KG1 (cell line): ENCODE measurements around the gene THNSL1.
"Not testable (repeated sequence)": the region's sequence is repeated elsewhere in the genome, so short reads cannot be mapped to it uniquely, and the experiment has no call there.

Experiments used
- DNase-seq: peaks from one replicate; lab custom pipeline; 2025; lab: John Stamatoyannopoulos, UW

The THNSL1 gene

GRCh38 chr10:25016376-25017153 lies at the start of gene THNSL1:
Gene THNSL1, plus strand, starts transcription at chr10:25016612. Its CDS starts 6,612 bp downstream, at chr10:25023224.
- peak; percentile 97 for DNase-seq

GRCh38 chr10:24966962-24967481 lies 49.4 kb upstream of the THNSL1 start:
- DNase-seq, result no peak

- DNase-seq, result no peak
Measured at GRCh38 chr10:24968349-24968748, 48.1 kb upstream of the THNSL1 start.

- DNase-seq, result not testable (repeated sequence)
Measured at GRCh38 chr10:24968951-24969350, 47.5 kb upstream of the THNSL1 start.

GRCh38 chr10:24969841-24970281 lies 46.6 kb upstream of the THNSL1 start:
- DNase-seq, result no peak

GRCh38 chr10:24971374-24971773 lies 45.0 kb upstream of the THNSL1 start:
- DNase-seq, result no peak

- DNase-seq, result no peak
Measured at GRCh38 chr10:24973163-24973562, 43.2 kb upstream of the THNSL1 start.

GRCh38 chr10:24974976-24975375 lies 41.4 kb upstream of the THNSL1 start:
- no peak for DNase-seq

GRCh38 chr10:24979685-24980084 lies 36.7 kb upstream of the THNSL1 start:
- DNase-seq, result no peak

- no peak for DNase-seq
Measured at GRCh38 chr10:24981161-24981710, 35.2 kb upstream of the THNSL1 start.

GRCh38 chr10:24982319-24983112 lies 33.9 kb upstream of the THNSL1 start:
- no peak for DNase-seq

GRCh38 chr10:24983130-24983529 lies 33.3 kb upstream of the THNSL1 start:
- no peak for DNase-seq

GRCh38 chr10:24983946-24984345 lies 32.5 kb upstream of the THNSL1 start:
- DNase-seq, result no peak

GRCh38 chr10:24984906-24985305 lies 31.5 kb upstream of the THNSL1 start:
- DNase-seq, result no peak

GRCh38 chr10:24988831-24989640 lies 27.4 kb upstream of the THNSL1 start:
- DNase-seq, result peak; percentile 22

GRCh38 chr10:24989867-24990266 lies 26.5 kb upstream of the THNSL1 start:
- DNase-seq, result peak; percentile 4

- DNase-seq, result no peak
Measured at GRCh38 chr10:24991298-24991697, 25.1 kb upstream of the THNSL1 start.

- no peak for DNase-seq
Measured at GRCh38 chr10:24992512-24993133, 23.8 kb upstream of the THNSL1 start.

GRCh38 chr10:24993237-24993958 lies 23.0 kb upstream of the THNSL1 start:
- no peak for DNase-seq

GRCh38 chr10:24995072-24995471 lies 21.3 kb upstream of the THNSL1 start:
- no peak for DNase-seq

GRCh38 chr10:24998044-24998443 lies 18.4 kb upstream of the THNSL1 start:
- DNase-seq, result no peak
